ENCODE measurements around the gene TIMP3. TPM values are rescaled to one million over a fixed set of nuclear protein-coding genes. Genes with fewer than 3 reads are reported as not detected.

The TIMP3 gene
- polyA plus RNA-seq, 3 donors = not detected

- no peaks in the 10 kb centered on the region for H4K20me1 ChIP-seq (ENCODE audit: insufficient read depth, low read length)
- H2AFZ ChIP-seq (ENCODE audit: insufficient read depth, low read depth, low read length, poor library complexity, severe bottlenecking) = no peak overlapping the region
- no peaks in the 10 kb centered on the region for H3K9me3 ChIP-seq (replicated peaks in 1 of 2; ENCODE audit: control insufficient read depth in 1 of 2, insufficient read depth in 1 of 2, low read length in 2 of 2)
- TF ChIP-seq CTCF (IDR thresholded peaks at IDR 0.05) = no peak
- H3K79me2 ChIP-seq (ENCODE audit: insufficient read depth, low read length) = no peaks in the 10 kb centered on the region
- Mint-ChIP-seq H3K4me3 (no peak overlapping the region), H3K27me3 (ENCODE audit: low read depth in 3 of 3) (peaks cover 2 to 6% (median 3%) of the 10 kb centered on the region in 3 donors), H3K27ac (no peak overlapping the region), H3K4me1 (peaks cover 3% of the 10 kb centered on the region), H3K36me3 (no peaks in the 10 kb centered on the region), H3K9me3 (peaks cover 0 to 5% (median 0%) of the 10 kb centered on the region in 7 donors)
- no peaks in the 10 kb centered on the region for H3K36me3 ChIP-seq (replicated peaks in 1 of 2; ENCODE audit: control insufficient read depth in 1 of 2, insufficient read depth in 2 of 2, low read length in 2 of 2)
- WGBS (ENCODE audit: insufficient coverage) = no CpG with 5 or more reads among the region's 1 CpG
- no peak overlapping the region for H3K4me3 ChIP-seq (replicated peaks in 1 of 3; ENCODE audit: low read depth in 2 of 3, low read length in 3 of 3)
- H3K9ac ChIP-seq (ENCODE audit: insufficient read depth, low read length, poor library complexity, severe bottlenecking) = no peak overlapping the region
- peaks cover 0 to 1% of the 10 kb centered on the region in 2 donors for H3K4me1 ChIP-seq (ENCODE audit: control insufficient read depth in 1 of 2, insufficient read depth in 2 of 2, low read length in 2 of 2)
- H3K4me2 ChIP-seq (replicated peaks; ENCODE audit: extremely low read depth, low read length, poor library complexity, severe bottlenecking) = no peak overlapping the region
- H3K27ac ChIP-seq (ENCODE audit: low read depth in 1 of 2, low read length in 2 of 2) = no peak overlapping the region
- intact Hi-C loops (cut with micrococcal nuclease) = no loop called here
- no peak for DNase-seq
- H3K27me3 ChIP-seq (ENCODE audit: control insufficient read depth in 2 of 2, insufficient read depth in 2 of 2, low read length in 2 of 2) = no peaks in the 10 kb centered on the region
These were observed 19.8 kb upstream of the TIMP3 start for GRCh38 chr22:32781695-32782094.

GRCh38 chr22:32785321-32786026, 16.0 kb upstream of the TIMP3 start:
- no peaks in the 10 kb centered on the region for H3K9me3 ChIP-seq (replicated peaks in 1 of 2; ENCODE audit: control insufficient read depth in 1 of 2, insufficient read depth in 1 of 2, low read length in 2 of 2)
- no peaks in the 10 kb centered on the region for H3K4me1 ChIP-seq (ENCODE audit: control insufficient read depth in 1 of 2, insufficient read depth in 2 of 2, low read length in 2 of 2)
- H2AFZ ChIP-seq (ENCODE audit: insufficient read depth, low read depth, low read length, poor library complexity, severe bottlenecking) = no peak overlapping the region
- no peaks in the 10 kb centered on the region for H3K36me3 Mint-ChIP-seq
- intact Hi-C loops (cut with micrococcal nuclease) = no loop called here
- no peak overlapping the region for H3K4me2 ChIP-seq (replicated peaks; ENCODE audit: extremely low read depth, low read length, poor library complexity, severe bottlenecking)
- H3K79me2 ChIP-seq (ENCODE audit: insufficient read depth, low read length) = no peaks in the 10 kb centered on the region
- no peaks in the 10 kb centered on the region for H3K27me3 ChIP-seq (ENCODE audit: control insufficient read depth in 2 of 2, insufficient read depth in 2 of 2, low read length in 2 of 2)
- H4K20me1 ChIP-seq (ENCODE audit: insufficient read depth, low read length) = no peaks in the 10 kb centered on the region
- no peak overlapping the region for H3K27ac ChIP-seq (ENCODE audit: low read depth in 1 of 2, low read length in 2 of 2)
- WGBS (ENCODE audit: insufficient coverage) = no CpG with 5 or more reads among the region's 5 CpGs
- no peak overlapping the region for H3K9ac ChIP-seq (ENCODE audit: insufficient read depth, low read length, poor library complexity, severe bottlenecking)
- no peak for DNase-seq
- no peak overlapping the region for H3K4me3 Mint-ChIP-seq
- H3K9me3 Mint-ChIP-seq = peaks cover 0 to 5% (median 0%) of the 10 kb centered on the region in 7 donors
- H3K27ac Mint-ChIP-seq = no peak overlapping the region
- peaks cover 0 to 3% (median 3%) of the 10 kb centered on the region in 3 donors for H3K27me3 Mint-ChIP-seq (ENCODE audit: low read depth in 3 of 3)
- H3K4me1 Mint-ChIP-seq = no peaks in the 10 kb centered on the region
- H3K4me3 ChIP-seq (replicated peaks in 1 of 3; ENCODE audit: low read depth in 2 of 3, low read length in 3 of 3) = no peak overlapping the region
- no peak for TF ChIP-seq CTCF (IDR thresholded peaks at IDR 0.05)
- H3K36me3 ChIP-seq (replicated peaks in 1 of 2; ENCODE audit: control insufficient read depth in 1 of 2, insufficient read depth in 2 of 2, low read length in 2 of 2) = no peaks in the 10 kb centered on the region
